Vagina (tissue), 2 donors: Measurements from ENCODE around the gene KDM4C.
"Not testable (repeated sequence)": the region's sequence is repeated elsewhere in the genome, so short reads cannot be mapped to it uniquely, and the experiment has no call there.

Experiments
- POLR2A ChIP-seq, 2 donors: fragments of 450-650 bp; IDR thresholded peaks; one replicate each; pipeline ENCODE4 v1.6.1; 2017; ENCODE audit warnings: antibody characterized with exemption in 2 of 2, mild to moderate bottlenecking in 2 of 2, moderate library complexity in 2 of 2
- POLR2AphosphoS5 ChIP-seq, 2 donors: sonication (generic); formaldehyde crosslinking; IDR thresholded peaks; one replicate each; pipeline ENCODE4 v1.9.0; 2017; ENCODE audit warnings: antibody characterized with exemption in 2 of 2, mild to moderate bottlenecking in 2 of 2, low read depth in 1 of 2; ENCODE audit not compliant: insufficient read depth in 1 of 2
- TF ChIP-seq, protein P1 (sequence below), 3 experiments: fragments of 450-650 bp in 2 of 3; fragments of 200-600 bp in 1 of 3; sonication (generic) in 1 of 3; IDR thresholded peaks; one replicate each; pipeline ENCODE4 v1.5.1; 2017 to 2019; ENCODE audit warnings: antibody characterized with exemption in 3 of 3, mild to moderate bottlenecking in 2 of 3, moderate library complexity in 2 of 3

DNA sequence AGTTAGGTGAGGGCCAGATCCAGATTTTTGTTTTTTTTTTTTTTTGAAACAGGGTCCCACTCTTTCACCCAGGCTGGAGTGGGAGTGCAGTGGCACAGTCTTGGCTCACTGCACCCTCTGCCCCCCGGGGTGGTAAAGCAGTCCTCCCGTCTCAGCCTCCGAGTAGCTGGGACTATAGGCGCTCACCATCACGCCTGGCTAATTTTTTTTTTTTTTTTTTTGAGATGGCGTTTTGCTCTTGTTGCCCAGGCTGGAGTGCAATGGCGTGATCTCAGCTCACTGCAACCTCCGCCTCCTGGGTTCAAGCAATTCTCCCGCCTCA, 31.2 kb downstream of the KDM4C start:
- TF ChIP-seq, protein P1, sequence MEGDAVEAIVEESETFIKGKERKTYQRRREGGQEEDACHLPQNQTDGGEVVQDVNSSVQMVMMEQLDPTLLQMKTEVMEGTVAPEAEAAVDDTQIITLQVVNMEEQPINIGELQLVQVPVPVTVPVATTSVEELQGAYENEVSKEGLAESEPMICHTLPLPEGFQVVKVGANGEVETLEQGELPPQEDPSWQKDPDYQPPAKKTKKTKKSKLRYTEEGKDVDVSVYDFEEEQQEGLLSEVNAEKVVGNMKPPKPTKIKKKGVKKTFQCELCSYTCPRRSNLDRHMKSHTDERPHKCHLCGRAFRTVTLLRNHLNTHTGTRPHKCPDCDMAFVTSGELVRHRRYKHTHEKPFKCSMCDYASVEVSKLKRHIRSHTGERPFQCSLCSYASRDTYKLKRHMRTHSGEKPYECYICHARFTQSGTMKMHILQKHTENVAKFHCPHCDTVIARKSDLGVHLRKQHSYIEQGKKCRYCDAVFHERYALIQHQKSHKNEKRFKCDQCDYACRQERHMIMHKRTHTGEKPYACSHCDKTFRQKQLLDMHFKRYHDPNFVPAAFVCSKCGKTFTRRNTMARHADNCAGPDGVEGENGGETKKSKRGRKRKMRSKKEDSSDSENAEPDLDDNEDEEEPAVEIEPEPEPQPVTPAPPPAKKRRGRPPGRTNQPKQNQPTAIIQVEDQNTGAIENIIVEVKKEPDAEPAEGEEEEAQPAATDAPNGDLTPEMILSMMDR (IDR thresholded peaks at IDR 0.05) = not testable (repeated sequence)
- not testable (repeated sequence) for TF ChIP-seq POLR2AphosphoS5 (IDR thresholded peaks at IDR 0.05; ENCODE audit: insufficient read depth in 1 of 2, low read depth in 1 of 2); POLR2A (IDR thresholded peaks at IDR 0.05)
